HG03460 (cell line): ENCODE results near the gene LDLRAP1.
A peak's percentile ranks its signal among the peaks of the same experiment; 100 is the strongest.
"Not testable (repeated sequence)": the region's sequence is repeated elsewhere in the genome, so short reads cannot be mapped to it uniquely, and the experiment has no call there.

Source experiments
- ATAC-seq: cut with Tn5 transposase; IDR thresholded peaks from one replicate; pipeline ENCODE4 v1.9.1; 2021; ENCODE audit not compliant: unreplicated experiment

LDLRAP1 gene

GRCh38 chr1:25543425-25544242 lies at the start of gene LDLRAP1:
Gene LDLRAP1, plus strand, starts transcription at chr1:25543606. Its CDS starts 93 bp downstream, at chr1:25543699.
- peak; percentile 75 for ATAC-seq

GRCh38 chr1:25494952-25495351 lies 48.5 kb upstream of the LDLRAP1 start:
- ATAC-seq, result no peak

- ATAC-seq, result no peak
Measured at GRCh38 chr1:25500694-25501093, 42.7 kb upstream of the LDLRAP1 start.

GRCh38 chr1:25501235-25502058 lies 42.0 kb upstream of the LDLRAP1 start:
- ATAC-seq, result no peak

GRCh38 chr1:25502957-25503356 lies 40.4 kb upstream of the LDLRAP1 start:
- ATAC-seq, result no peak

- ATAC-seq, result no peak
Measured at GRCh38 chr1:25503551-25504426, 39.6 kb upstream of the LDLRAP1 start.

- no peak for ATAC-seq
Measured at GRCh38 chr1:25504706-25505595, 38.5 kb upstream of the LDLRAP1 start.

GRCh38 chr1:25505656-25506385 lies 37.6 kb upstream of the LDLRAP1 start:
- no peak for ATAC-seq

GRCh38 chr1:25506566-25507463 lies 36.6 kb upstream of the LDLRAP1 start:
- ATAC-seq, result not testable (repeated sequence)

- ATAC-seq, result no peak
Measured at GRCh38 chr1:25513666-25514065, 29.7 kb upstream of the LDLRAP1 start.

- ATAC-seq, result no peak
Measured at GRCh38 chr1:25515033-25515432, 28.4 kb upstream of the LDLRAP1 start.

- ATAC-seq, result no peak
Measured at GRCh38 chr1:25516686-25517085, 26.7 kb upstream of the LDLRAP1 start.

GRCh38 chr1:25517476-25518394 lies 25.7 kb upstream of the LDLRAP1 start:
- ATAC-seq, result no peak

- no peak for ATAC-seq
Measured at GRCh38 chr1:25519624-25520023, 23.8 kb upstream of the LDLRAP1 start.

GRCh38 chr1:25520446-25521061 lies 22.9 kb upstream of the LDLRAP1 start:
- no peak for ATAC-seq

GRCh38 chr1:25522031-25522655 lies 21.3 kb upstream of the LDLRAP1 start:
- no peak for ATAC-seq
